ENCODE measurements around the gene FARS2.

DNA sequence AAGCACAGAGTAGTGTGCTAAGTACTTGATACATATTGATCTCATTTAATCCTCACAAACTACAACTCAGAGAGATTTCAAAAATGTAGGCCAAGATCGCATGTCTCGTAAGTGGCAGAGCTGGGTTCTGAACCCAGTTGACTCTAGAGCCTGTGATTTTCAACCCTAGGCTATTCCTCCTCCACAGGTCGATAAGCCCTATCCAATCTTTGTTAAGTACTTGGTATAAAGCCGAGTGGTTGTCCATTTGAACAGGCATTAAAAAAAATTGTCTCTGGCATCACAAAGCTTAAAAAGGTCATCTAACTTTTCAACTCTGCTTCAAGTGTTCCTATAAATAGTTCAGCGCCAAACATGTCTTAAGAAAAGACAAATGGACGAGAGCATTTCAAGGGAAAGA lies 38.0 kb upstream of the FARS2 start:
- TF ChIP-seq HDAC2 (IDR thresholded peaks at IDR 0.05) (no peak), GABPA (tag; conservative IDR thresholded peaks at IDR 0.05; ENCODE audit: low read depth) (no peak), EZH2 (IDR thresholded peaks at IDR 0.05; ENCODE audit: borderline replicate concordance, low read depth, low read length) (no peak), RFX1 (IDR thresholded peaks at IDR 0.05) (no peak)
- TF ChIP-seq, protein P1, sequence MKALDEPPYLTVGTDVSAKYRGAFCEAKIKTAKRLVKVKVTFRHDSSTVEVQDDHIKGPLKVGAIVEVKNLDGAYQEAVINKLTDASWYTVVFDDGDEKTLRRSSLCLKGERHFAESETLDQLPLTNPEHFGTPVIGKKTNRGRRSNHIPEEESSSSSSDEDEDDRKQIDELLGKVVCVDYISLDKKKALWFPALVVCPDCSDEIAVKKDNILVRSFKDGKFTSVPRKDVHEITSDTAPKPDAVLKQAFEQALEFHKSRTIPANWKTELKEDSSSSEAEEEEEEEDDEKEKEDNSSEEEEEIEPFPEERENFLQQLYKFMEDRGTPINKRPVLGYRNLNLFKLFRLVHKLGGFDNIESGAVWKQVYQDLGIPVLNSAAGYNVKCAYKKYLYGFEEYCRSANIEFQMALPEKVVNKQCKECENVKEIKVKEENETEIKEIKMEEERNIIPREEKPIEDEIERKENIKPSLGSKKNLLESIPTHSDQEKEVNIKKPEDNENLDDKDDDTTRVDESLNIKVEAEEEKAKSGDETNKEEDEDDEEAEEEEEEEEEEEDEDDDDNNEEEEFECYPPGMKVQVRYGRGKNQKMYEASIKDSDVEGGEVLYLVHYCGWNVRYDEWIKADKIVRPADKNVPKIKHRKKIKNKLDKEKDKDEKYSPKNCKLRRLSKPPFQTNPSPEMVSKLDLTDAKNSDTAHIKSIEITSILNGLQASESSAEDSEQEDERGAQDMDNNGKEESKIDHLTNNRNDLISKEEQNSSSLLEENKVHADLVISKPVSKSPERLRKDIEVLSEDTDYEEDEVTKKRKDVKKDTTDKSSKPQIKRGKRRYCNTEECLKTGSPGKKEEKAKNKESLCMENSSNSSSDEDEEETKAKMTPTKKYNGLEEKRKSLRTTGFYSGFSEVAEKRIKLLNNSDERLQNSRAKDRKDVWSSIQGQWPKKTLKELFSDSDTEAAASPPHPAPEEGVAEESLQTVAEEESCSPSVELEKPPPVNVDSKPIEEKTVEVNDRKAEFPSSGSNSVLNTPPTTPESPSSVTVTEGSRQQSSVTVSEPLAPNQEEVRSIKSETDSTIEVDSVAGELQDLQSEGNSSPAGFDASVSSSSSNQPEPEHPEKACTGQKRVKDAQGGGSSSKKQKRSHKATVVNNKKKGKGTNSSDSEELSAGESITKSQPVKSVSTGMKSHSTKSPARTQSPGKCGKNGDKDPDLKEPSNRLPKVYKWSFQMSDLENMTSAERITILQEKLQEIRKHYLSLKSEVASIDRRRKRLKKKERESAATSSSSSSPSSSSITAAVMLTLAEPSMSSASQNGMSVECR (CRISPR knock-in tag; IDR thresholded peaks at IDR 0.05), result no peak
- TF ChIP-seq, protein P2, sequence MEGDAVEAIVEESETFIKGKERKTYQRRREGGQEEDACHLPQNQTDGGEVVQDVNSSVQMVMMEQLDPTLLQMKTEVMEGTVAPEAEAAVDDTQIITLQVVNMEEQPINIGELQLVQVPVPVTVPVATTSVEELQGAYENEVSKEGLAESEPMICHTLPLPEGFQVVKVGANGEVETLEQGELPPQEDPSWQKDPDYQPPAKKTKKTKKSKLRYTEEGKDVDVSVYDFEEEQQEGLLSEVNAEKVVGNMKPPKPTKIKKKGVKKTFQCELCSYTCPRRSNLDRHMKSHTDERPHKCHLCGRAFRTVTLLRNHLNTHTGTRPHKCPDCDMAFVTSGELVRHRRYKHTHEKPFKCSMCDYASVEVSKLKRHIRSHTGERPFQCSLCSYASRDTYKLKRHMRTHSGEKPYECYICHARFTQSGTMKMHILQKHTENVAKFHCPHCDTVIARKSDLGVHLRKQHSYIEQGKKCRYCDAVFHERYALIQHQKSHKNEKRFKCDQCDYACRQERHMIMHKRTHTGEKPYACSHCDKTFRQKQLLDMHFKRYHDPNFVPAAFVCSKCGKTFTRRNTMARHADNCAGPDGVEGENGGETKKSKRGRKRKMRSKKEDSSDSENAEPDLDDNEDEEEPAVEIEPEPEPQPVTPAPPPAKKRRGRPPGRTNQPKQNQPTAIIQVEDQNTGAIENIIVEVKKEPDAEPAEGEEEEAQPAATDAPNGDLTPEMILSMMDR (IDR thresholded peaks at IDR 0.05 in 2 of 3, conservative IDR thresholded peaks at IDR 0.05 in 1 of 3; ENCODE audit: insufficient read depth in 2 of 3, low read depth in 1 of 3, low read length in 3 of 3), result no peak
- TF ChIP-seq, protein P3, sequence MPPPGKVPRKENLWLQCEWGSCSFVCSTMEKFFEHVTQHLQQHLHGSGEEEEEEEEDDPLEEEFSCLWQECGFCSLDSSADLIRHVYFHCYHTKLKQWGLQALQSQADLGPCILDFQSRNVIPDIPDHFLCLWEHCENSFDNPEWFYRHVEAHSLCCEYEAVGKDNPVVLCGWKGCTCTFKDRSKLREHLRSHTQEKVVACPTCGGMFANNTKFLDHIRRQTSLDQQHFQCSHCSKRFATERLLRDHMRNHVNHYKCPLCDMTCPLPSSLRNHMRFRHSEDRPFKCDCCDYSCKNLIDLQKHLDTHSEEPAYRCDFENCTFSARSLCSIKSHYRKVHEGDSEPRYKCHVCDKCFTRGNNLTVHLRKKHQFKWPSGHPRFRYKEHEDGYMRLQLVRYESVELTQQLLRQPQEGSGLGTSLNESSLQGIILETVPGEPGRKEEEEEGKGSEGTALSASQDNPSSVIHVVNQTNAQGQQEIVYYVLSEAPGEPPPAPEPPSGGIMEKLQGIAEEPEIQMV (tag; conservative IDR thresholded peaks at IDR 0.05; ENCODE audit: low read depth), result no peak
- TF ChIP-seq, protein P4, sequence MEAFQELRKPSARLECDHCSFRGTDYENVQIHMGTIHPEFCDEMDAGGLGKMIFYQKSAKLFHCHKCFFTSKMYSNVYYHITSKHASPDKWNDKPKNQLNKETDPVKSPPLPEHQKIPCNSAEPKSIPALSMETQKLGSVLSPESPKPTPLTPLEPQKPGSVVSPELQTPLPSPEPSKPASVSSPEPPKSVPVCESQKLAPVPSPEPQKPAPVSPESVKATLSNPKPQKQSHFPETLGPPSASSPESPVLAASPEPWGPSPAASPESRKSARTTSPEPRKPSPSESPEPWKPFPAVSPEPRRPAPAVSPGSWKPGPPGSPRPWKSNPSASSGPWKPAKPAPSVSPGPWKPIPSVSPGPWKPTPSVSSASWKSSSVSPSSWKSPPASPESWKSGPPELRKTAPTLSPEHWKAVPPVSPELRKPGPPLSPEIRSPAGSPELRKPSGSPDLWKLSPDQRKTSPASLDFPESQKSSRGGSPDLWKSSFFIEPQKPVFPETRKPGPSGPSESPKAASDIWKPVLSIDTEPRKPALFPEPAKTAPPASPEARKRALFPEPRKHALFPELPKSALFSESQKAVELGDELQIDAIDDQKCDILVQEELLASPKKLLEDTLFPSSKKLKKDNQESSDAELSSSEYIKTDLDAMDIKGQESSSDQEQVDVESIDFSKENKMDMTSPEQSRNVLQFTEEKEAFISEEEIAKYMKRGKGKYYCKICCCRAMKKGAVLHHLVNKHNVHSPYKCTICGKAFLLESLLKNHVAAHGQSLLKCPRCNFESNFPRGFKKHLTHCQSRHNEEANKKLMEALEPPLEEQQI (IDR thresholded peaks at IDR 0.05), result no peak
- TF ChIP-seq, protein P5, sequence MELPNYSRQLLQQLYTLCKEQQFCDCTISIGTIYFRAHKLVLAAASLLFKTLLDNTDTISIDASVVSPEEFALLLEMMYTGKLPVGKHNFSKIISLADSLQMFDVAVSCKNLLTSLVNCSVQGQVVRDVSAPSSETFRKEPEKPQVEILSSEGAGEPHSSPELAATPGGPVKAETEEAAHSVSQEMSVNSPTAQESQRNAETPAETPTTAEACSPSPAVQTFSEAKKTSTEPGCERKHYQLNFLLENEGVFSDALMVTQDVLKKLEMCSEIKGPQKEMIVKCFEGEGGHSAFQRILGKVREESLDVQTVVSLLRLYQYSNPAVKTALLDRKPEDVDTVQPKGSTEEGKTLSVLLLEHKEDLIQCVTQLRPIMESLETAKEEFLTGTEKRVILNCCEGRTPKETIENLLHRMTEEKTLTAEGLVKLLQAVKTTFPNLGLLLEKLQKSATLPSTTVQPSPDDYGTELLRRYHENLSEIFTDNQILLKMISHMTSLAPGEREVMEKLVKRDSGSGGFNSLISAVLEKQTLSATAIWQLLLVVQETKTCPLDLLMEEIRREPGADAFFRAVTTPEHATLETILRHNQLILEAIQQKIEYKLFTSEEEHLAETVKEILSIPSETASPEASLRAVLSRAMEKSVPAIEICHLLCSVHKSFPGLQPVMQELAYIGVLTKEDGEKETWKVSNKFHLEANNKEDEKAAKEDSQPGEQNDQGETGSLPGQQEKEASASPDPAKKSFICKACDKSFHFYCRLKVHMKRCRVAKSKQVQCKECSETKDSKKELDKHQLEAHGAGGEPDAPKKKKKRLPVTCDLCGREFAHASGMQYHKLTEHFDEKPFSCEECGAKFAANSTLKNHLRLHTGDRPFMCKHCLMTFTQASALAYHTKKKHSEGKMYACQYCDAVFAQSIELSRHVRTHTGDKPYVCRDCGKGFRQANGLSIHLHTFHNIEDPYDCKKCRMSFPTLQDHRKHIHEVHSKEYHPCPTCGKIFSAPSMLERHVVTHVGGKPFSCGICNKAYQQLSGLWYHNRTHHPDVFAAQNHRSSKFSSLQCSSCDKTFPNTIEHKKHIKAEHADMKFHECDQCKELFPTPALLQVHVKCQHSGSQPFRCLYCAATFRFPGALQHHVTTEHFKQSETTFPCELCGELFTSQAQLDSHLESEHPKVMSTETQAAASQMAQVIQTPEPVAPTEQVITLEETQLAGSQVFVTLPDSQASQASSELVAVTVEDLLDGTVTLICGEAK (IDR thresholded peaks at IDR 0.05), result no peak
- TF ChIP-seq, protein P5 (CRISPR knock-in tag; IDR thresholded peaks at IDR 0.05), result no peak
